ENCODE data around the gene ZNF584.
"Not testable (repeated sequence)": the region's sequence is repeated elsewhere in the genome, so short reads cannot be mapped to it uniquely, and the experiment has no call there.

ZNF584 gene

DNA sequence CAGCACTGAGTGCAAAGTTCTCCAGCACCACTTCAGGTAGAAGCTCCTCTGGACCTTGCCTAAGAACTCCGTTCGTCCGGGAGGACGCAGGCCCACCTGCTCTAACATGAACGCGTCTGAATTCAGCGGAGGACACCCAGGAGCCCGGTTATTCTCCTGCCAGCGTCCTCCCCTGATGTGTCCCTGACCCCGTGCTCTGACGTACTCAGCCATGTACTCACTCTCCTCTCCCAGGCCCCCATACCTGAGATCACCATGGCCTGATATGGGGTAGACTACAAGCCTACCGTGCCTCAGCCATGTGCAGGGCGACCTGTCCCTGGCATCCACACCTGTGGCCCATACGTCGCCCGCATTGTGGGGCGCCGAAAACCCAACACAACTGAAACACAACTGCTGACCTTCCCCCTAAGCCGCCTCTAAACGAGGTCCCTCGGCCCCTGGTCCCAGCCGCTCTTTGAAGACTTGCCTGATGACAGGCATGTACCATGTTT, 744 bp upstream of the ZNF584 start:
- no peak for DNase-seq

GRCh38 chr19:58409010-58409790, 751 bp downstream of the ZNF584 start:
- DNase-seq = peak; percentile 6

DNA sequence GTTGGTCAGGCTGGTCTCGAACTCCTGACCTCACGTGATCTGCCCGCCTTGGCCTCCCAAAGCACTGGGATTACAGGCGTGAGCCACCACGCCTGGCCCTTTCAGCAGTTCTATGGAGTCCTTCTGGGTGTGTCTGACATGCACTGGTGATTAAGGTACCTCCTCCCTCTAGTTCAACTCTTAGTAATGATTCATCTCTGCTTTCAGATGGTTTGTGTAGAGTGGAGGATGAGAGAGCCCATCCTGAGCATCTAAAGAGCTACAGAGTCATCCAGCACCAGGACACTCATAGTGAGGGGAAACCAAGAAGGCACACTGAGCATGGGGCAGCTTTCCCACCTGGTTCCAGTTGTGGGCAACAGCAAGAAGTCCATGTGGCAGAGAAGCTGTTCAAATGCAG, 8.2 kb downstream of the ZNF584 start:
- DNase-seq = no peak

DNA sequence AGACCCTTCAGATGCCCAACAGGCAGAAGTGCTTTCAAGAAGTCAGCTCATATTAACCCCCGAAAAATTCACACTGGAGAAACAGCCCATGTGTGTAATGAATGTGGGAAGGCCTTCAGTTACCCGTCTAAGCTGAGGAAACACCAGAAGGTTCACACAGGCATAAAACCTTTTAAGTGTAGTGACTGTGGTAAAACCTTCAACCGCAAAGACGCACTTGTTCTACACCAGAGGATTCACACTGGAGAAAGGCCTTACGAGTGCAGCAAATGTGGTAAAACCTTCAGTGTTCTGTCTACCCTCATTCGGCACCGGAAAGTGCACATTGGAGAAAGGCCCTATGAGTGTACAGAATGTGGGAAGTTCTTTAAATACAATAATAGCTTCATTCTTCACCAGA, 8.6 kb downstream of the ZNF584 start:
- DNase-seq = no peak

GRCh38 chr19:58428617-58429016, 20.2 kb downstream of the ZNF584 start:
- DNase-seq = no peak

DNA sequence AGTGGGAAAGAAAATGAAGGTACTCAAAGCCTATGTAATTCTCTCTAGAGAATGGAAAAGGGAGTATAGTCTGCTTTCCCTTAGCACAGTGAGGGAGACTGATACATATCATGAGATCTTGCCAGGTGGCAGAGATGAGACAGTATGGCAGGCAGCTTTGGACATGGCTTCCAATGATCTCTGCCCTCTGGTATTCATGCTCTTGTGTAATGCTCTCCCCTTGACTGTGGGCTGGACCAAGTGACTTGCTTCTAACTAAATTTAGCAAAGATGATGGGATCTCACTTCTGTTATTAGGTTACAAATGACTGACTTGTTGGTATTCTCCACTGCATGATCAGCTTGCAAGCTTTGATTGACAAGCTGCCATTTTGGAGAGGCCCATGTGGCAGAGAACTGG, 21.3 kb downstream of the ZNF584 start:
- no peak for DNase-seq

- no peak for DNase-seq
Observed at GRCh38 chr19:58434217-58434616, 25.8 kb downstream of the ZNF584 start.

GRCh38 chr19:58439576-58440554, 31.4 kb downstream of the ZNF584 start, which contains the start of gene ZNF132:
ZNF132 (minus strand) TSS chr19:58440153; CDS start chr19:58439821, 332 bp downstream.
- no peak for DNase-seq

GRCh38 chr19:58440556-58440955, 32.1 kb downstream of the ZNF584 start:
- DNase-seq = no peak

- DNase-seq = not testable (repeated sequence)
Observed at GRCh38 chr19:58442986-58443385, 34.5 kb downstream of the ZNF584 start.

GRCh38 chr19:58448860-58449259, 40.4 kb downstream of the ZNF584 start:
- not testable (repeated sequence) for DNase-seq

DNA sequence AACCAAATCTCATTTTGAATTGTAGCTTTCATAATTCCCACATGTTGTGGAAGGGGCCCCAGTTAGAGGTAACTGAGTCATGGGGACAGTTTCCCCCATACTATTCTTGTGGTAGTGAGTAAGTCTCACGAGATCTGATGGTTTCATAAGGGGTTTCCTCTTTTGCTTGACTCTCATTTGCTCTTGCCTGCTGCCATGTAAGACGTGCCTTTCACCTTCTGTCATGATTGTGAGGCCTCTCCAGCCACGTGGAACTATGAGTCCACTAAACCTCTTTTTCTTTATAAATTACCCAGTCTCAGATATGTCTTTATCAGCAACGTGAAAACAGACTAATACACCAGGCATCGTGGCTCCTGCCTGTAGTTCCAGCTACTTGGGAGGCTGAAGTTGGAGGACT, 41.5 kb downstream of the ZNF584 start:
- DNase-seq = not testable (repeated sequence)

DNA sequence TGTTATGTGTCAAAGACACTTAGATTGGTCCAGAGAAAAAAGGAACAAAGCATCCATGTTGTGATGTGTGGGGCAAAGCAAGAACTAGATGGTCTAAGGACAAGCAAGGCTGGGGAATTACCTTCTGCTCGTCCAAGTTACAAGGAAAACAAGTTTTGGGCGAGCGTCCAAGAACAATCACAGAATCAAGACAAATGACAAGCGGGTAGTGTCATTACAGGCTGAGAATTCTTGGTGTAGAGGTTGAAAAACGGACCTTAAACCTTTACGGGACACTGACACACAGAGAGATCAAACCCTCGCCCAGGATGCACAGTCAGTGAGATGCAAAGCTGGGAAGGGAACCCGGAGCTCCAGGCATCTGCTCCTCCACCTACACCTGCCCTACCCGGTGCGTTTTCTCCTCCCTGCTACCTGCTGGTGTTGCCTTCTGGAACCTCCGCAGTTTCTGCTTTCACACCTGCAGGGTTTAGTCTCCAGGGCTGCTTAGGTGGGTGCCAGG, 42.5 kb downstream of the ZNF584 start:
- DNase-seq = no peak

GRCh38 chr19:58451358-58452101, 43.1 kb downstream of the ZNF584 start, which contains the start of gene ZNF324B:
ZNF324B (plus strand) TSS chr19:58451622; CDS start chr19:58453702, 2,080 bp downstream.
- DNase-seq = peak; percentile 91

- DNase-seq = no peak
Observed at GRCh38 chr19:58453743-58454142, 45.3 kb downstream of the ZNF584 start.

GRCh38 chr19:58455306-58455705, 46.9 kb downstream of the ZNF584 start:
- DNase-seq = no peak

DNA sequence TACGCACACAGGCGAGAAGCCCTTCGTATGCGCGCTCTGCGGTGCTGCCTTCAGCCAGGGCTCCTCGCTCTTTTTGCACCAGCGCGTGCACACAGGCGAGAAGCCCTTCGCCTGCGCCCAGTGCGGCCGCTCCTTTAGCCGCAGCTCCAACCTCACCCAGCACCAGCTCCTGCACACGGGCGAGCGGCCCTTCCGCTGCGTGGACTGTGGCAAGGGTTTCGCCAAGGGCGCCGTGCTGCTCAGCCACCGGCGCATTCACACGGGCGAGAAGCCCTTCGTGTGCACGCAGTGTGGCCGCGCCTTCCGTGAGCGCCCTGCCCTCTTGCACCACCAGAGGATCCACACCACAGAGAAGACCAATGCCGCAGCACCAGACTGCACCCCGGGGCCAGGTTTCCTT, 47.7 kb downstream of the ZNF584 start:
- DNase-seq = no peak

DNA sequence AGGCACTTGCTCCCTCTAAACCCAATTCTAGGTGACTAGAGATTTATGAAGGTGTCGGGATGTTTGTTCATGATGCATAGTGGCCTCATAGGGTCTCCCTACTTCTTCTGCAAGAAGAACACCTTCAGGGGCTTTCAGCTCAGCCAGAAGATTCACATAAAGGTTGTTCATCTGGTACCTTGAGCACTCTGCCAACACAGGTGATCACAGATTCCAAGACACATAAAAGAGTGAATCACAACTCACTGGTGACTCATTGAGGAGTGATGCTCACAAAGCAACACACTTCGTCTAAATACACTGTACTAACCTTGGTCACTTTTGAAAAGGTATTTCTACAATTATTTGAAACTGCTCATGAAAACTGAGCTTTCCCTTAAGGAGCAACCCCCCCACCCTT, 51.6 kb downstream of the ZNF584 start:
- DNase-seq = no peak

GRCh38 chr19:58466089-58466759, 57.8 kb downstream of the ZNF584 start:
- DNase-seq = no peak

DNA sequence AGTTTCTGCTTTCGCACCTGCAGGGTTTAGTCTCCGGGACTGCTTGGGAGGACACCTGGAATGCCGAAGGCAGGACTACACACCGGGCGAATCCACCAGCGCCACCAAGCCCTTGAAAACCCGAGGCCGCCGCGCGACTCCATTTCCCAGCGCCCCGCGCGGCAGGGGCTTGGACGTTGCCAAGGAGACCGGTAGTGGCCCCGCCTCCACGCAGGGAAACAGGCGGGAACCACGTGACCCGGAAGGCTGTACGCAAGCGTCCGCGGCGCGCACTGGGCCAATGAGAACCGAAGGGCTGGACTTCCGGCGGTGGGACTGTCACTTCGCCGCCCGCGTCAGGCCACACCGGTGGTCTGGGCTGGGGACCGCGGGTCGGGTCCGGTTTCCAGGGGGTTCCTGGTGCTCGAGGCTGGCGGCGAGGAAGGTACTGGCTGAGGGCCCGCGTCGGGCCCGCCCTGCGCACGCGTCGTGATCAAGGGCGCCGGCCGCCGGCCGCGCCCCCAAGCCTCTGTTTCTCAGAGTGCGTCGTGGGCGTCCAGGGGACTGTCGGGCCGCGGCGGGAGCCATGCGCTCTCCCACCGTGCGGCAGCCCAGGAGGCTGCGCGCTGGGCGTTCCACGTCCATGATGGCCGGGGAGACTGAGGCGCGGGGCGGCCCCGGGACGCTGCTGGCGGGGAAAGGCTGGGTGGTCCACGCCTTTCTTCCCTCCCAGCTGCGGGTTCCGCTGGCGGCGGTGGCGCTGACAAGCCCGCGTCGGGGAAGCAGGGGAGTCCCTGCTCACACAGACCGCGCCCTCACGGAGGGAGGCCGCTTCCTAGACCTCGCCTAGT, 58.5 kb downstream of the ZNF584 start, which contains the start of gene ZNF324:
Gene ZNF324 (plus strand): TSS at position 321 of the 830 bp plus-strand sequence. CDS start 2,106 bp downstream, outside the sequence.
- DNase-seq = peak; percentile 92
